Stimulated activated CD4-positive, alpha-beta T cell treated with anti-CD3 and anti-CD28 coated beads, Interleukin-12 subunit alpha, Interleukin-12 subunit beta, amount 100 ng/mL, for 24 hours (primary cell): ENCODE results near the gene SGPP2.
"Not testable (repeated sequence)": the region's sequence is repeated elsewhere in the genome, so short reads cannot be mapped to it uniquely, and the experiment has no call there.

ENCODE experiments used
- DNase-seq, 2 experiments: peaks; one replicate each; pipeline ENCODE4 v3.0.0-alpha.2; 2020; ENCODE audit warnings: low read depth in 2 of 2

Gene SGPP2

GRCh38 chr2:222576171-222577081 lies 152.1 kb downstream of the SGPP2 start:
- DNase-seq, result no peak

GRCh38 chr2:222577341-222577740 lies 153.0 kb downstream of the SGPP2 start:
- no peak for DNase-seq

GRCh38 chr2:222582928-222583327 lies 158.6 kb downstream of the SGPP2 start:
- no peak for DNase-seq

GRCh38 chr2:222584589-222584988 lies 160.2 kb downstream of the SGPP2 start:
- DNase-seq, result not testable (repeated sequence)

GRCh38 chr2:222591661-222592060 lies 167.3 kb downstream of the SGPP2 start:
- no peak for DNase-seq

- DNase-seq, result no peak
Observed at GRCh38 chr2:222592176-222592575, 167.8 kb downstream of the SGPP2 start.

GRCh38 chr2:222594679-222595078 lies 170.3 kb downstream of the SGPP2 start:
- DNase-seq, result no peak

- DNase-seq, result no peak
Observed at GRCh38 chr2:222595581-222595980, 171.2 kb downstream of the SGPP2 start.

- DNase-seq, result no peak
Observed at GRCh38 chr2:222598611-222599010, 174.3 kb downstream of the SGPP2 start.

GRCh38 chr2:222603501-222603900 lies 179.2 kb downstream of the SGPP2 start:
- DNase-seq, result no peak

GRCh38 chr2:222604749-222605515 lies 180.6 kb downstream of the SGPP2 start:
- no peak for DNase-seq

GRCh38 chr2:222606306-222606705 lies 182.0 kb downstream of the SGPP2 start:
- DNase-seq, result no peak

- no peak for DNase-seq
Observed at GRCh38 chr2:222608081-222608480, 183.7 kb downstream of the SGPP2 start.

- DNase-seq, result no peak
Observed at GRCh38 chr2:222609381-222609780, 185.0 kb downstream of the SGPP2 start.
